ENCODE results near the gene FARP1.

Gene FARP1

DNA sequence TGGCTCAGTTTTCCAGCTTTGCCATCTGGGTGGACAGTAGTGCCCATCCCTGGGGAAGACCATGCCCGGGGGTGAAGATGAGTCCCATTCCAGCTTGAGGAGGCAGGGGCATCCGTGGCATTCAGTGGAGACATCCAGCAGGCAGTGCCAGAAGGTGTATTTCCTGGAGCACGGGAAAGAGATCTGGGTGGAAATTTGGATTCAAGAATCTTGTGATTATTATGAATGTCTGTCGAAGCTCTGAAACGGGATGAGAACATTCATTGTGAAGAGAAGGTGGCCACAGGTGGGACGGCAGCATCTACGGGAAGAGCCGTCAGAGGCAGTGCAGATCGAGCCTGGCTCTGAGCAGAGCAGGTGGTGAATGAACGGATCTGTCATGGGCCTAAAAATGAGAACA is 201.5 kb downstream of the FARP1 start:
- no peak for DNase-seq (ENCODE audit: low spot score)
- TF ChIP-seq, protein P1, sequence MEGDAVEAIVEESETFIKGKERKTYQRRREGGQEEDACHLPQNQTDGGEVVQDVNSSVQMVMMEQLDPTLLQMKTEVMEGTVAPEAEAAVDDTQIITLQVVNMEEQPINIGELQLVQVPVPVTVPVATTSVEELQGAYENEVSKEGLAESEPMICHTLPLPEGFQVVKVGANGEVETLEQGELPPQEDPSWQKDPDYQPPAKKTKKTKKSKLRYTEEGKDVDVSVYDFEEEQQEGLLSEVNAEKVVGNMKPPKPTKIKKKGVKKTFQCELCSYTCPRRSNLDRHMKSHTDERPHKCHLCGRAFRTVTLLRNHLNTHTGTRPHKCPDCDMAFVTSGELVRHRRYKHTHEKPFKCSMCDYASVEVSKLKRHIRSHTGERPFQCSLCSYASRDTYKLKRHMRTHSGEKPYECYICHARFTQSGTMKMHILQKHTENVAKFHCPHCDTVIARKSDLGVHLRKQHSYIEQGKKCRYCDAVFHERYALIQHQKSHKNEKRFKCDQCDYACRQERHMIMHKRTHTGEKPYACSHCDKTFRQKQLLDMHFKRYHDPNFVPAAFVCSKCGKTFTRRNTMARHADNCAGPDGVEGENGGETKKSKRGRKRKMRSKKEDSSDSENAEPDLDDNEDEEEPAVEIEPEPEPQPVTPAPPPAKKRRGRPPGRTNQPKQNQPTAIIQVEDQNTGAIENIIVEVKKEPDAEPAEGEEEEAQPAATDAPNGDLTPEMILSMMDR (IDR thresholded peaks at IDR 0.05; ENCODE audit: borderline replicate concordance, control extremely low read depth, extremely low read depth, insufficient read depth, missing control alignments), result no peak
- in situ Hi-C loops (cut with MboI; ENCODE audit: low sequenced_read_pairs, unreplicated experiment), result no loop called here

DNA sequence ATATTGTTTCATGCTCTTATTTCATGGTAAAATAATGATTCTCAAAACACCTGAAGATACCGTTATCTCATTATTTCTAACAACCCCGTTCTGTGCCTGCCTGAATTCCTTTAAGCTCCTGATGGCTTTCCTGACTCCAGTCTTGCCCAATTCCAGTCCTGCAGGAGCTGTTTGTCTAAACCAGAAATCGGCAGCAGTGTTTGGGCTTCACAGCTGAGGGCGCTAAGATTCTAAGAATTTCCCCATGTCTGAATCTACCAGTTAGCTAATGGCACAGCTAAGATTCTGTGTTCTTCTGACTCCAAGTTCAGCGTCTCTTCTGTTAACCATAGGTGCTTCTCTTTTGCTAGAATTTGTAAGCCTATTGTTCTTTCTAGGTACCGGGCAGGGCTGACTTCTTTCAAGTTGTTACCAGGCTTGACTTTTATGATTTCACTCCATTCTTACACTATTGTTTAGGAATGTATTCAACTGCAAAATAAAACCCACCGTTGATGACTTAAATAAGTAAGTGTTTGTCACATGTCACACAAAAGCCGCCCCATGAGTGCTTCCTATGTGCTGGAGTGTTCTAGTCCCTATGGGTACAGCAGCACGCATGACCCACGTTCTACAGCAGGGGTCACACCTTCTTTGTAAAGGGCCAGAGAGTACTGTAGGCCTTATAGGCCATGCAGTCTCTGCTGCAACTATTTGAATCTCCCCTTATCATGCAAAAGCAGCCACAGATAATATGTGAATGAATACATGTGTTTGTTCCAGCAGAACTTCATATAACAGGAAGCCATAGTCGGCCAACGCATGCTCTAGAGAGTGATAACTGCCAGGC is 202.4 kb downstream of the FARP1 start:
- in situ Hi-C loops (cut with MboI; ENCODE audit: low sequenced_read_pairs, unreplicated experiment), result no loop called here
- TF ChIP-seq, protein P1 (IDR thresholded peaks at IDR 0.05; ENCODE audit: borderline replicate concordance, control extremely low read depth, extremely low read depth, insufficient read depth, missing control alignments), result no peak
- no peak for DNase-seq (ENCODE audit: low spot score)

DNA sequence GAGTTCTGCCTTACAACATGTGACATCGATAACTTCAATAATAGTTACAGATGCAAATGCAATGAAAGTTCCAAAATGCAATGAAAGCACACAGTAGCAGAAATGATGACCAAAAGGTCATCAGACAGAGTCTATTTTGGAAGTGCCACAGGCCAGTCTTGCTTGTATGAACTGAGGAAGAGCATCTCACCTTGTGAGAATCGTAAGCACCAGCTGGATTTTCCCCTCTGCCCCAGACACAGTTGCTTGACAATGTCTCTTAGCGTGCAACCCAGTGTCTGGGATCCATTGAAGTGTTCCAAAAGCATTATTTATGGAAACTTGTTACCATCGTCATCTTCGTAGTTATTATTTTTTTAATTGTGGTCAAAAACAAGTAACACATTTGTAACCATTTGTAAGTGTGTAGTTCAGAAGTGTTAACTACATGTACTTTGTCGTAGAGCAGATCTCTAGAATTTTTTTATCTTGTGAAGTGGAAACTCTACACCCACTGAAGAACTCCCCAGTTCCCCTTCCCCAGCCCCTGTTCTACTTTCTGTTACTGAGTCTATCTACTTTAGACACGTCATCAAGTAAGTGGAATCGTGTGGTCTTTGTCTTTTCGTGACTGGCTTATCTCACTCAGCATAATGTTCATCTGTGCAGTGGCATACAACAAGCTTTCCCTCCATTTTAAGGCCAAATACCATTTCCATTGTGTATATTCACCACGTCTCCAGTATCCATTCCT is 204.2 kb downstream of the FARP1 start:
- in situ Hi-C loops (cut with MboI; ENCODE audit: low sequenced_read_pairs, unreplicated experiment), result no loop called here
- TF ChIP-seq, protein P1 (IDR thresholded peaks at IDR 0.05; ENCODE audit: borderline replicate concordance, control extremely low read depth, extremely low read depth, insufficient read depth, missing control alignments), result no peak
- no peak for DNase-seq (ENCODE audit: low spot score)

- no peak for DNase-seq (ENCODE audit: low spot score)
- TF ChIP-seq, protein P1 (IDR thresholded peaks at IDR 0.05; ENCODE audit: borderline replicate concordance, control extremely low read depth, extremely low read depth, insufficient read depth, missing control alignments), result no peak
- in situ Hi-C loops (cut with MboI; ENCODE audit: low sequenced_read_pairs, unreplicated experiment), result no loop called here
Observed at GRCh38 chr13:98347756-98348155, 204.9 kb downstream of the FARP1 start.

DNA sequence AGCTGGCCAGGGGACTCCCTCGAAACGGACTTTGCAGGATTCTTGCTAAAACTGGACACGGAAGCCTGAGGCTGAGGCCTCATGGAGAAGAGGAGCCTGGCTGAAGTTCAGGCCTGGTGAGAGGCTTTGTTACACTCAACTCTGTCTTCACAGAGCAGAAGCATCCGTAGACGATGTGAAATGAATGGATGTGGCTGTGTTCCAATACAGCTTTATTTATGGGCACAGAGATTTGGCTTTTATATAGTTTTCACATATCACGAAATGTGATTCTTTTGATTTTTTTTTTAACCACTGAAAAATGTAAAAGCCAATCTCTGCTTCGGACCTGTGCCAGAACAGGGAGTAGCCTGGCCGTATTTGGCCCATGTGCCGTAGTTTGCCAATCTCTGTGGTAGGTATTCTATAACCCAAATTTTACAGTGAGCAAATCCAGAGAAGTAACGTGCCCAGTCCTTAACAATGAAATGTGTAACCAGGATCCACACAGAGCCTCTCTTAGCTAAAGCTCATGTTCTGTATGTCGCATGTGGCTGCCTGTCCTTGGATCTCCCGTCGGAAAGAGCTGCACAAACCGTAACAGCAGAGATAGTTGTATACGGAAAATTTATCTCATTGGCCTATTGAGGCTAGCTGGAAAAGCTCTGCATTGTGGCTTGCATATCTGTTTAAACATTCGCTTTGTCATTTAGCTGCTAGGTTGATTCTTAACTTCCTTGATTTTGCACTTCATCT is 205.7 kb downstream of the FARP1 start:
- in situ Hi-C loops (cut with MboI; ENCODE audit: low sequenced_read_pairs, unreplicated experiment), result no loop called here
- TF ChIP-seq, protein P1 (IDR thresholded peaks at IDR 0.05; ENCODE audit: borderline replicate concordance, control extremely low read depth, extremely low read depth, insufficient read depth, missing control alignments), result no peak
- DNase-seq (ENCODE audit: low spot score), result no peak

- in situ Hi-C loops (cut with MboI; ENCODE audit: low sequenced_read_pairs, unreplicated experiment), result no loop called here
- TF ChIP-seq, protein P1 (IDR thresholded peaks at IDR 0.05; ENCODE audit: borderline replicate concordance, control extremely low read depth, extremely low read depth, insufficient read depth, missing control alignments), result peak; percentile 37
- DNase-seq (ENCODE audit: low spot score), result peak; percentile 33
Observed at GRCh38 chr13:98349731-98350305, 206.9 kb downstream of the FARP1 start.
